ENCODE measurements around the gene SAMD5. TPM values are rescaled to one million over a fixed set of nuclear protein-coding genes. Genes with fewer than 3 reads are reported as not detected.

SAMD5 gene
- total RNA-seq, 1 donor from 2014 or later = 0.06 TPM

GRCh38 chr6:147503587-147503986 is 4.9 kb upstream of the SAMD5 start:
- H3K9me3 ChIP-seq (ENCODE audit: low read depth) = no peaks in the 10 kb centered on the region
- no peaks in the 10 kb centered on the region for H3K36me3 ChIP-seq
- no peaks in the 10 kb centered on the region for H3K36me3 Mint-ChIP-seq
- peaks cover 15% of the 10 kb centered on the region for H3F3A ChIP-seq (ENCODE audit: low read depth)
- H3K79me2 ChIP-seq (ENCODE audit: low read depth) = no peaks in the 10 kb centered on the region
- DNase-seq (ENCODE audit: low spot score) = peak; percentile 16
- H3K27ac ChIP-seq = no peak overlapping the region
- H3K4me3 ChIP-seq = no peak overlapping the region
- H3K27me3 Mint-ChIP-seq (ENCODE audit: insufficient read depth, low read depth) = peaks cover 12% of the 10 kb centered on the region
- peaks cover 5% of the 10 kb centered on the region for H3K9me3 Mint-ChIP-seq
- peaks cover 100% of the 10 kb centered on the region for H3K27me3 ChIP-seq
- H3K4me1 Mint-ChIP-seq = peaks cover 31% of the 10 kb centered on the region
- no peak overlapping the region for H3K4me2 ChIP-seq
- no peak overlapping the region for H3K4me3 Mint-ChIP-seq
- H4K20me1 ChIP-seq (ENCODE audit: low read depth) = peaks cover 7% of the 10 kb centered on the region
- H3K9ac ChIP-seq = no peak overlapping the region
- H2AFZ ChIP-seq (replicated peaks) = no peak overlapping the region
- H3K27ac Mint-ChIP-seq = peak overlapping the region; percentile 11
- TF ChIP-seq EZH2 (IDR thresholded peaks at IDR 0.05) (no peak), EZH2phosphoT487 (IDR thresholded peaks at IDR 0.05) (peak; percentile 32)
- peaks cover 14% of the 10 kb centered on the region for H3K4me1 ChIP-seq

- no peak overlapping the region for H3K27ac Mint-ChIP-seq
- H3K27me3 ChIP-seq = peaks cover 100% of the 10 kb centered on the region
- H3K9me3 ChIP-seq (ENCODE audit: low read depth) = no peaks in the 10 kb centered on the region
Measured at GRCh38 chr6:147504848-147505247, 3.6 kb upstream of the SAMD5 start.

GRCh38 chr6:147506704-147507114 is 1.8 kb upstream of the SAMD5 start:
- no peak overlapping the region for H3K9ac ChIP-seq
- no peaks in the 10 kb centered on the region for H3K79me2 ChIP-seq (ENCODE audit: low read depth)
- H3K4me3 ChIP-seq = peak overlapping the region; percentile 88
- no peaks in the 10 kb centered on the region for H3K36me3 Mint-ChIP-seq
- no peak overlapping the region for H3K27ac Mint-ChIP-seq
- H3K4me3 Mint-ChIP-seq = peak overlapping the region; percentile 94
- no peaks in the 10 kb centered on the region for H3K9me3 Mint-ChIP-seq
- TF ChIP-seq CTCF (IDR thresholded peaks at IDR 0.05) (peak; percentile 92), EZH2 (IDR thresholded peaks at IDR 0.05) (peak; percentile 10), EZH2phosphoT487 (IDR thresholded peaks at IDR 0.05) (peak; percentile 9)
- H3K4me2 ChIP-seq = peak overlapping the region; percentile 100
- no peaks in the 10 kb centered on the region for H3K9me3 ChIP-seq (ENCODE audit: low read depth)
- H3F3A ChIP-seq (ENCODE audit: low read depth) = peaks cover 18% of the 10 kb centered on the region
- peaks cover 100% of the 10 kb centered on the region for H3K27me3 ChIP-seq
- DNase-seq (ENCODE audit: low spot score) = peak; percentile 84
- H3K36me3 ChIP-seq = no peaks in the 10 kb centered on the region
- H3K27ac ChIP-seq = no peak overlapping the region
- H3K4me1 Mint-ChIP-seq = peaks cover 46% of the 10 kb centered on the region
- peaks cover 7% of the 10 kb centered on the region for H4K20me1 ChIP-seq (ENCODE audit: low read depth)
- H2AFZ ChIP-seq (replicated peaks) = peak overlapping the region; percentile 35
- peaks cover 14% of the 10 kb centered on the region for H3K4me1 ChIP-seq
- H3K27me3 Mint-ChIP-seq (ENCODE audit: insufficient read depth, low read depth) = peaks cover 18% of the 10 kb centered on the region

More at GRCh38 chr6:147504848-147505247, 3.6 kb upstream of the SAMD5 start:
- DNase-seq (ENCODE audit: low spot score) = no peak
- Mint-ChIP-seq H3K27me3 (ENCODE audit: insufficient read depth, low read depth) (peaks cover 17% of the 10 kb centered on the region), H3K4me1 (peaks cover 35% of the 10 kb centered on the region), H3K4me3 (no peak overlapping the region), H3K36me3 (no peaks in the 10 kb centered on the region), H3K9me3 (no peaks in the 10 kb centered on the region)
- Histone ChIP-seq H3K4me1 (peaks cover 14% of the 10 kb centered on the region), H3K79me2 (ENCODE audit: low read depth) (no peaks in the 10 kb centered on the region), H3K36me3 (no peaks in the 10 kb centered on the region), H3K4me3 (no peak overlapping the region), H3F3A (ENCODE audit: low read depth) (peaks cover 18% of the 10 kb centered on the region), H3K9ac (no peak overlapping the region), H4K20me1 (ENCODE audit: low read depth) (peaks cover 7% of the 10 kb centered on the region), H3K27ac (no peak overlapping the region), H2AFZ (replicated peaks) (no peak overlapping the region), H3K4me2 (no peak overlapping the region)
- TF ChIP-seq EZH2phosphoT487 (IDR thresholded peaks at IDR 0.05) = no peak
- no peak for TF ChIP-seq EZH2 (IDR thresholded peaks at IDR 0.05)
- TF ChIP-seq CTCF (IDR thresholded peaks at IDR 0.05) = no peak

All from neural progenitor cell (in vitro differentiated cells).